T-helper 22 cell (primary cell): ENCODE results near the gene MFSD8.
"Not testable (repeated sequence)": the region's sequence is repeated elsewhere in the genome, so short reads cannot be mapped to it uniquely, and the experiment has no call there.

ENCODE experiments used
- DNase-seq: peaks from one replicate; pipeline ENCODE4 v3.0.0-alpha.2; 2020; ENCODE audit warnings: low read depth

Gene MFSD8

GRCh38 chr4:127936974-127937373 is 28.0 kb downstream of the MFSD8 start:
- DNase-seq = no peak

- DNase-seq = not testable (repeated sequence)
These were observed 33.1 kb downstream of the MFSD8 start for GRCh38 chr4:127931836-127932235.

GRCh38 chr4:127930175-127930574 is 34.8 kb downstream of the MFSD8 start:
- no peak for DNase-seq

GRCh38 chr4:127925720-127926119 is 39.3 kb downstream of the MFSD8 start:
- DNase-seq = not testable (repeated sequence)

GRCh38 chr4:127922226-127922625 is 42.7 kb downstream of the MFSD8 start:
- no peak for DNase-seq

GRCh38 chr4:127920521-127920920 is 44.5 kb downstream of the MFSD8 start:
- no peak for DNase-seq

- no peak for DNase-seq
These were observed 47.8 kb downstream of the MFSD8 start for GRCh38 chr4:127917151-127917550.

GRCh38 chr4:127916512-127916911 is 48.5 kb downstream of the MFSD8 start:
- DNase-seq = no peak

- no peak for DNase-seq
These were observed 59.9 kb downstream of the MFSD8 start for GRCh38 chr4:127905029-127905428.

GRCh38 chr4:127899682-127900081 is 65.3 kb downstream of the MFSD8 start:
- DNase-seq = not testable (repeated sequence)

GRCh38 chr4:127896528-127896927 is 68.4 kb downstream of the MFSD8 start:
- DNase-seq = no peak

GRCh38 chr4:127896069-127896468 is 68.9 kb downstream of the MFSD8 start:
- no peak for DNase-seq

GRCh38 chr4:127889903-127890302 is 75.1 kb downstream of the MFSD8 start:
- no peak for DNase-seq

- DNase-seq = no peak
These were observed 76.4 kb downstream of the MFSD8 start for GRCh38 chr4:127888559-127888958.

GRCh38 chr4:127881563-127881864 is 83.5 kb downstream of the MFSD8 start:
- no peak for DNase-seq

GRCh38 chr4:127880763-127881562 is 84.0 kb downstream of the MFSD8 start, which contains the start of gene PLK4:
PLK4 (plus strand) TSS chr4:127880893; CDS start chr4:127881135, 242 bp downstream.
- DNase-seq = peak; percentile 79

GRCh38 chr4:127875791-127876190 is 89.2 kb downstream of the MFSD8 start:
- no peak for DNase-seq

GRCh38 chr4:127870688-127871087 is 94.3 kb downstream of the MFSD8 start:
- no peak for DNase-seq

- DNase-seq = no peak
These were observed 94.7 kb downstream of the MFSD8 start for GRCh38 chr4:127870281-127870680.

- no peak for DNase-seq
These were observed 96.8 kb downstream of the MFSD8 start for GRCh38 chr4:127868196-127868595.
